Mesenchymal stem cell (in vitro differentiated cells and primary cell): ENCODE measurements around the gene SEC11A.

Experiments used
- DNase-seq: peaks from one replicate; pipeline ENCODE4 v3.0.0-alpha.2; 2013
- H2AFZ ChIP-seq: one replicate; pipeline ENCODE4 v1.6.1; 2013; ENCODE audit warnings: low read depth, mild to moderate bottlenecking, control low read depth, inconsistent platforms, low read length, moderate library complexity
- H2AK5ac ChIP-seq: 2 replicates; pipeline ENCODE4 v1.6.1; 2013; ENCODE audit warnings: low read length, moderate library complexity, mild to moderate bottlenecking, inconsistent platforms; ENCODE audit not compliant: severe bottlenecking
- H2BK120ac ChIP-seq: one replicate; pipeline ENCODE4 v1.6.1; 2013; ENCODE audit warnings: low read depth, mild to moderate bottlenecking, inconsistent platforms, low read length, moderate library complexity
- H2BK12ac ChIP-seq, 2 experiments: one replicate each; pipeline ENCODE4 v1.6.1; 2013; ENCODE audit warnings: inconsistent platforms in 2 of 2, low read length in 2 of 2, mild to moderate bottlenecking in 2 of 2, moderate library complexity in 2 of 2, control low read depth in 1 of 2
- H2BK15ac ChIP-seq: one replicate; pipeline ENCODE4 v1.6.1; 2013; ENCODE audit warnings: mild to moderate bottlenecking, low read depth, inconsistent platforms; ENCODE audit not compliant: poor library complexity, severe bottlenecking
- H2BK5ac ChIP-seq: 2 replicates; pipeline ENCODE4 v1.6.1; 2013; ENCODE audit warnings: low read depth, mild to moderate bottlenecking, low read length, control low read depth, inconsistent platforms; ENCODE audit not compliant: poor library complexity, severe bottlenecking
- H3K14ac ChIP-seq, 2 experiments: one replicate each; pipeline ENCODE4 v1.6.1; 2013; ENCODE audit warnings: inconsistent platforms in 2 of 2, low read length in 2 of 2, control low read depth in 1 of 2, mild to moderate bottlenecking in 1 of 2, moderate library complexity in 1 of 2
- H3K18ac ChIP-seq, 2 experiments: one replicate each; pipeline ENCODE4 v1.6.1; 2013; ENCODE audit warnings: inconsistent platforms in 2 of 2, low read length in 2 of 2, control low read depth in 1 of 2, low read depth in 1 of 2, mild to moderate bottlenecking in 1 of 2
- H3K23ac ChIP-seq, 2 experiments: one replicate each; pipeline ENCODE4 v1.6.1; 2013; ENCODE audit warnings: inconsistent platforms in 2 of 2, low read length in 2 of 2, mild to moderate bottlenecking in 2 of 2, moderate library complexity in 2 of 2, control low read depth in 1 of 2
- H3K27ac ChIP-seq: 2 replicates; pipeline ENCODE4 v1.5.1; 2013; ENCODE audit warnings: mild to moderate bottlenecking, moderate library complexity, low read length, control low read depth, inconsistent platforms; ENCODE audit not compliant: poor library complexity, severe bottlenecking
- H3K27me3 ChIP-seq, 2 experiments: 2 replicates each; pipeline versions ENCODE4 v1.6.1 to v1.7.0; 2013; ENCODE audit warnings: low read length in 2 of 2, mild to moderate bottlenecking in 2 of 2, moderate library complexity in 2 of 2, control low read depth in 1 of 2, inconsistent platforms in 1 of 2; ENCODE audit not compliant: control insufficient read depth in 1 of 2, insufficient read depth in 1 of 2
- H3K36me3 ChIP-seq, 2 experiments: 2 replicates each; pipeline versions ENCODE4 v1.6.1 to v1.7.0; 2013; ENCODE audit warnings: low read length in 2 of 2, control low read depth in 1 of 2, inconsistent platforms in 1 of 2, low read depth in 1 of 2, mild to moderate bottlenecking in 1 of 2; ENCODE audit not compliant: insufficient read depth in 2 of 2, control insufficient read depth in 1 of 2
- H3K4ac ChIP-seq, 2 experiments: one replicate each; pipeline ENCODE4 v1.6.1; 2013; ENCODE audit warnings: inconsistent platforms in 2 of 2, low read length in 2 of 2, mild to moderate bottlenecking in 2 of 2, moderate library complexity in 2 of 2, control low read depth in 1 of 2, low read depth in 1 of 2
- H3K4me1 ChIP-seq: 2 replicates; pipeline ENCODE4 v1.6.1; 2013; ENCODE audit warnings: low read depth, low read length, control low read depth; ENCODE audit not compliant: control insufficient read depth, insufficient read depth
- H3K4me2 ChIP-seq: 2 replicates; pipeline ENCODE4 v1.6.1; 2013; ENCODE audit warnings: low read length, mild to moderate bottlenecking, inconsistent platforms; ENCODE audit not compliant: poor library complexity, severe bottlenecking
- H3K4me3 ChIP-seq, 2 experiments: 2 replicates each; pipeline versions ENCODE4 v1.5.1 to v1.7.0; 2013; ENCODE audit warnings: low read length in 2 of 2, mild to moderate bottlenecking in 2 of 2, control low read depth in 1 of 2, low read depth in 1 of 2; ENCODE audit not compliant: insufficient read depth in 1 of 2
- H3K79me1 ChIP-seq: replicated peaks from 2 replicates; pipeline ENCODE4 v1.6.1; 2013; ENCODE audit warnings: mild to moderate bottlenecking, control low read depth, low read length, inconsistent platforms; ENCODE audit not compliant: poor library complexity, severe bottlenecking
- H3K9ac ChIP-seq: 2 replicates; pipeline ENCODE4 v1.7.0; 2013; ENCODE audit warnings: mild to moderate bottlenecking, low read length, moderate library complexity
- H3K9me3 ChIP-seq: 2 replicates; pipeline ENCODE4 v1.7.0; 2013; ENCODE audit warnings: mild to moderate bottlenecking, low read length; ENCODE audit not compliant: control insufficient read depth
- H4K8ac ChIP-seq: one replicate; pipeline ENCODE4 v1.6.1; 2013; ENCODE audit warnings: inconsistent platforms, mild to moderate bottlenecking, low read length, moderate library complexity
- H4K91ac ChIP-seq: one replicate; pipeline ENCODE4 v1.6.1; 2013; ENCODE audit warnings: mild to moderate bottlenecking, low read length, inconsistent platforms
- WGBS: methylation state at CpG from one replicate; pipeline ENCODE4 v1.1.7; 2013; ENCODE audit warnings: mixed read lengths; 5-methylcytosine and 5-hydroxymethylcytosine counted together

SEC11A gene

DNA sequence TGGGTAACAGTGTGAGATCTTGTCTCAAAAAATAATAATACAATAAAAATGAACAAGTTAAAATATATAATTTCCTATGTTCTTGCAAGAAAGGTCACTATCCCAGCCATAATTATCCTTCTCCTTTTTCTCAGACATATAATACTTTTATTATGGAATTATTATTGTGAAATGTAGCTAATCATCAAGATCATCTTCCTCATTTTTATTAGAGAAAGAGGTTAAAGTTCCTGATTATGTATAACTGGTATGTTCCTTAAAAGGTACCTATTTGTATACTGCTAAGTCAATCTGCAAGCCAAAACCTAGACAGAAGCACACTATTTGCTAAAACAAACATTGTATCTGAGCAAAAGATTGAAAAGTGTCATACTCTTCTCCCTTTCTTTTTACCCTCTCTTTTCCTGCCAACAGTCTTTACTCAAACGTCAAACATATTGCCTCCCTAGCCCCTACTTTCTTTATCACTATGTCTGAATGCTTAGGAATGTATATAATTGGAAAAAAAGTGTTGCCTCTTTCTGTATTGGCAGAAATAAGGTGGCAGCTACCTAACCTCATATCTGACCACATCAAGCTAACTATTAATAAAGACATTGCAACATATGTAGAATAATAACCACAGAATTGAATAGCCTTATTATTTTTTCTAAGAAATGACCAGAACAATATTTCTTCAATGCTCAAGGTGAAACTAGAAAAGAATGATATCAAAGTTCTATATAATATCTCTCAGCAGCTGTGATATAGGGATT, 18.5 kb downstream of the SEC11A start:
- Histone ChIP-seq H2AFZ (no peak overlapping the region), H4K8ac (no peak overlapping the region), H2BK120ac (no peak overlapping the region), H3K23ac (no peak overlapping the region), H3K4me3 (no peak overlapping the region), H3K9me3 (no peaks in the 10 kb centered on the region), H3K4me2 (no peak overlapping the region), H2BK15ac (no peak overlapping the region), H3K18ac (no peak overlapping the region), H2BK5ac (no peak overlapping the region), H3K4ac (no peak overlapping the region), H4K91ac (no peak overlapping the region), H3K9ac (no peak overlapping the region), H3K27ac (no peak overlapping the region), H3K36me3 (no peaks in the 10 kb centered on the region), H2BK12ac (no peak overlapping the region), H3K27me3 (no peaks in the 10 kb centered on the region), H3K79me1 (no peaks in the 10 kb centered on the region), H3K14ac (no peak overlapping the region), H3K4me1 (peaks cover 2% of the 10 kb centered on the region), H2AK5ac (no peak overlapping the region)
- no peak for DNase-seq
- no CpG with 5 or more reads among the region's 1 CpG for WGBS

DNA sequence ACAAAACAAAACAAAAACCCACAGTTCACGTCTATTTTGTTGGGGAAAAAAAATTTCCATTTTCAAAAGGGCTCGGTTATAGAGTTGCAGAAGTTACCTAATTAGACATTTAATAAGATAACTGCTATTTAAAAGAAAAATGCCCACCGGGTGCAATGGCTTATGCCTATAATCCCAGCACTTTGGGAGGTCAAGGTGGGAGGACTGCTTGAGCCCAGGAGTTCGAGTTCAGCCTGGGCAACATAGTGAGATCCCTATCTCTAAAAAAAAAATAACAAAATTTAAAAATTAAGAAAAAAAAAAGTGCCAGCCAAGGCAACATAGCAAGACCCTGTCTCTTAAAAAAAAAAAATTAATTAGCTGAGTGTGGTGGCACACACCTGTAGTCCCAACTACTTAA, 19.2 kb downstream of the SEC11A start:
- Histone ChIP-seq H2BK5ac (no peak overlapping the region), H3K9ac (no peak overlapping the region), H3K27me3 (no peaks in the 10 kb centered on the region), H3K4me3 (no peak overlapping the region), H2AK5ac (no peak overlapping the region), H3K27ac (no peak overlapping the region), H3K23ac (no peak overlapping the region), H3K18ac (no peak overlapping the region), H3K36me3 (no peaks in the 10 kb centered on the region), H2BK15ac (no peak overlapping the region), H3K9me3 (no peaks in the 10 kb centered on the region), H3K79me1 (no peaks in the 10 kb centered on the region), H3K4me1 (peaks cover 2% of the 10 kb centered on the region), H4K91ac (no peak overlapping the region), H3K4me2 (no peak overlapping the region), H2BK12ac (no peak overlapping the region), H3K4ac (no peak overlapping the region), H3K14ac (no peak overlapping the region), H2AFZ (no peak overlapping the region), H2BK120ac (no peak overlapping the region), H4K8ac (no peak overlapping the region)
- WGBS = no CpG with 5 or more reads among the region's 4 CpGs
- no peak for DNase-seq

DNA sequence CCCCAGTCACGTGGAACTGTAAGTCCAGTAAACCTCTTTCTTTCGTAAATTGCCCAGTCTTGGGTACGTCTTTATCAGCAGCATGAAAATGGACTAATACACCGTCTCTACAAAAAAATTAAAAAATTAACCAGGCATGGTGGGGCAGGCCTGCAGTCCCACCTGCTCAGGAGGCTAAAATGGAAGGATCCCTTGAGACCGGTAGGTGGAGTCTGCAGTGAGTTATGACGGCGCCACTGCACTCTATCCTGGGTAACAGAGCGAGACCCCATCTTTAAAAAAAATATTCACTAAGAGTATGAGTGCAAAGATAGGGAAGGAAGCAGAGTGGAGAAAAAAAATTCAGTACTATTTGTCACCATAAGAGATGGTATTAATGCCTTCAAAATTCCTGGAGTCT, 25.6 kb downstream of the SEC11A start:
- Histone ChIP-seq H3K4ac (no peak overlapping the region), H3K36me3 (peaks cover 15 to 42% of the 10 kb centered on the region in 2 experiments), H4K91ac (no peak overlapping the region), H2BK5ac (no peak overlapping the region), H2BK12ac (no peak overlapping the region), H3K9ac (no peak overlapping the region), H3K9me3 (no peaks in the 10 kb centered on the region), H3K27ac (no peak overlapping the region), H3K27me3 (no peaks in the 10 kb centered on the region), H3K14ac (no peak overlapping the region), H3K4me3 (no peak overlapping the region), H3K79me1 (peaks cover 12% of the 10 kb centered on the region), H3K4me2 (no peak overlapping the region), H4K8ac (no peak overlapping the region), H2BK120ac (no peak overlapping the region), H3K18ac (no peak overlapping the region), H3K4me1 (no peaks in the 10 kb centered on the region), H3K23ac (no peak overlapping the region), H2AFZ (no peak overlapping the region), H2BK15ac (no peak overlapping the region), H2AK5ac (no peak overlapping the region)
- 98% methylated on average over 8 of the region's 8 CpGs for WGBS
- no peak for DNase-seq

DNA sequence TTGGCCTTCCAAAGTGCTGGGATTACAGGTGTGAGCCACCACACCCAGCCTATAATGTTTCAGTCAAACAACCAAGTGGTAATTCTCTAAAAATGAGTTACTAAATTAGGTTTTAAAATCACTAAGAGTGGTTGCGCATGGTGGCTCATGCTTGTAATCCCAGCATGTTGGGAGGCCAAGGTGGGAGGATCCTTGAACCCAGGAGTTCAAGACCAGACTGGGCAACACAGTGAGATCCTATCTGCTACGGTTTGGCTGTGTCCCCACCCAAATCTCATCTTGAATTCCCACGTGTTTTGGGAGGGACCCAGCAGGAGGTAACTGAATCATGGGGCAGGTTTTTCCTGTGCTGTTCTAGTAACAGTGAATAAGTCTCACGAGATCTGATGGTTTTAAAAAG, 26.1 kb downstream of the SEC11A start:
- Histone ChIP-seq H3K4me3 (no peak overlapping the region), H3K4me1 (no peaks in the 10 kb centered on the region), H4K8ac (no peak overlapping the region), H3K9ac (no peak overlapping the region), H2BK15ac (no peak overlapping the region), H3K4me2 (no peak overlapping the region), H2BK5ac (no peak overlapping the region), H2AK5ac (no peak overlapping the region), H2BK120ac (no peak overlapping the region), H3K4ac (no peak overlapping the region), H3K23ac (no peak overlapping the region), H3K36me3 (peaks cover 15 to 42% of the 10 kb centered on the region in 2 experiments), H3K14ac (no peak overlapping the region), H3K18ac (no peak overlapping the region), H3K27me3 (no peaks in the 10 kb centered on the region), H3K9me3 (no peaks in the 10 kb centered on the region), H3K79me1 (peaks cover 12% of the 10 kb centered on the region), H4K91ac (no peak overlapping the region), H2AFZ (no peak overlapping the region), H2BK12ac (no peak overlapping the region), H3K27ac (no peak overlapping the region)
- WGBS = 99% methylated on average over 4 of the region's 4 CpGs
- no peak for DNase-seq
